ENCODE data around the gene EWSR1. TPM values are rescaled to one million over a fixed set of nuclear protein-coding genes. Genes with fewer than 3 reads are reported as not detected.

The EWSR1 gene
- total and polyA plus RNA-seq, 2 experiments from 2014 or later = 391 to 427 TPM

GRCh38 chr22:29309332-29310064, 41.4 kb downstream of the EWSR1 start:
- Histone ChIP-seq H3F3A (replicated peaks; ENCODE audit: low read depth) (peaks cover 27% of the 10 kb centered on the region), H3K4me1 (ENCODE audit: insufficient read depth) (peaks cover 14% of the 10 kb centered on the region; the same call in 1 of the 2 replicates), H3K27ac (ENCODE audit: low read depth) (no peak overlapping the region), H3K4me2 (no peak overlapping the region), H3K27me3 (ENCODE audit: insufficient read depth) (peaks cover 20% of the 10 kb centered on the region), H2AFZ (no peak overlapping the region), H3K4me3 (no peak overlapping the region), H3K36me3 (ENCODE audit: insufficient read depth) (no peaks in the 10 kb centered on the region), H3K9me2 (ENCODE audit: insufficient read depth) (no peaks in the 10 kb centered on the region), H4K20me1 (replicated peaks; ENCODE audit: insufficient read depth) (peaks cover 9% of the 10 kb centered on the region), H3K79me2 (replicated peaks; ENCODE audit: insufficient read depth) (no peaks in the 10 kb centered on the region)
- peaks cover 13% of the 10 kb centered on the region for H3K9me3 Mint-ChIP-seq
- H3K4me1 Mint-ChIP-seq = peaks cover 38% of the 10 kb centered on the region
- H3K27ac Mint-ChIP-seq = no peak overlapping the region
- ATAC-seq (no peak), DNase-seq (ENCODE audit: low spot score) (no peak)
- no peak overlapping the region for H3K4me3 Mint-ChIP-seq
- TF ChIP-seq ZNF114 (CRISPR knock-in tag; IDR thresholded peaks at IDR 0.05) (no peak), STAT1 (IDR thresholded peaks at IDR 0.05; ENCODE audit: unreplicated experiment) (no peak), EZH2phosphoT487 (IDR thresholded peaks at IDR 0.05; ENCODE audit: unreplicated experiment) (no peak), ZNF331 (CRISPR knock-in tag; IDR thresholded peaks at IDR 0.05; ENCODE audit: low read depth) (no peak), POLR2AphosphoS5 (IDR thresholded peaks at IDR 0.05; ENCODE audit: low read depth) (no peak), REST (IDR thresholded peaks at IDR 0.05; ENCODE audit: unreplicated experiment) (no peak), CREB1 (CRISPR knock-in tag; IDR thresholded peaks at IDR 0.05; ENCODE audit: low read depth) (no peak), NANOG (IDR thresholded peaks at IDR 0.05; ENCODE audit: borderline replicate concordance) (no peak), JUNB (IDR thresholded peaks at IDR 0.05; ENCODE audit: unreplicated experiment) (no peak), EZH2 (IDR thresholded peaks at IDR 0.05; ENCODE audit: low read depth, unreplicated experiment) (no peak)
- TF ChIP-seq, protein P1, sequence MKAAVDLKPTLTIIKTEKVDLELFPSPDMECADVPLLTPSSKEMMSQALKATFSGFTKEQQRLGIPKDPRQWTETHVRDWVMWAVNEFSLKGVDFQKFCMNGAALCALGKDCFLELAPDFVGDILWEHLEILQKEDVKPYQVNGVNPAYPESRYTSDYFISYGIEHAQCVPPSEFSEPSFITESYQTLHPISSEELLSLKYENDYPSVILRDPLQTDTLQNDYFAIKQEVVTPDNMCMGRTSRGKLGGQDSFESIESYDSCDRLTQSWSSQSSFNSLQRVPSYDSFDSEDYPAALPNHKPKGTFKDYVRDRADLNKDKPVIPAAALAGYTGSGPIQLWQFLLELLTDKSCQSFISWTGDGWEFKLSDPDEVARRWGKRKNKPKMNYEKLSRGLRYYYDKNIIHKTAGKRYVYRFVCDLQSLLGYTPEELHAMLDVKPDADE (IDR thresholded peaks at IDR 0.05) = no peak
- TF ChIP-seq, protein P2, sequence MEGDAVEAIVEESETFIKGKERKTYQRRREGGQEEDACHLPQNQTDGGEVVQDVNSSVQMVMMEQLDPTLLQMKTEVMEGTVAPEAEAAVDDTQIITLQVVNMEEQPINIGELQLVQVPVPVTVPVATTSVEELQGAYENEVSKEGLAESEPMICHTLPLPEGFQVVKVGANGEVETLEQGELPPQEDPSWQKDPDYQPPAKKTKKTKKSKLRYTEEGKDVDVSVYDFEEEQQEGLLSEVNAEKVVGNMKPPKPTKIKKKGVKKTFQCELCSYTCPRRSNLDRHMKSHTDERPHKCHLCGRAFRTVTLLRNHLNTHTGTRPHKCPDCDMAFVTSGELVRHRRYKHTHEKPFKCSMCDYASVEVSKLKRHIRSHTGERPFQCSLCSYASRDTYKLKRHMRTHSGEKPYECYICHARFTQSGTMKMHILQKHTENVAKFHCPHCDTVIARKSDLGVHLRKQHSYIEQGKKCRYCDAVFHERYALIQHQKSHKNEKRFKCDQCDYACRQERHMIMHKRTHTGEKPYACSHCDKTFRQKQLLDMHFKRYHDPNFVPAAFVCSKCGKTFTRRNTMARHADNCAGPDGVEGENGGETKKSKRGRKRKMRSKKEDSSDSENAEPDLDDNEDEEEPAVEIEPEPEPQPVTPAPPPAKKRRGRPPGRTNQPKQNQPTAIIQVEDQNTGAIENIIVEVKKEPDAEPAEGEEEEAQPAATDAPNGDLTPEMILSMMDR (conservative IDR thresholded peaks at IDR 0.05; ENCODE audit: low read depth in 2 of 2) = no peak
- TF ChIP-seq, protein P3, sequence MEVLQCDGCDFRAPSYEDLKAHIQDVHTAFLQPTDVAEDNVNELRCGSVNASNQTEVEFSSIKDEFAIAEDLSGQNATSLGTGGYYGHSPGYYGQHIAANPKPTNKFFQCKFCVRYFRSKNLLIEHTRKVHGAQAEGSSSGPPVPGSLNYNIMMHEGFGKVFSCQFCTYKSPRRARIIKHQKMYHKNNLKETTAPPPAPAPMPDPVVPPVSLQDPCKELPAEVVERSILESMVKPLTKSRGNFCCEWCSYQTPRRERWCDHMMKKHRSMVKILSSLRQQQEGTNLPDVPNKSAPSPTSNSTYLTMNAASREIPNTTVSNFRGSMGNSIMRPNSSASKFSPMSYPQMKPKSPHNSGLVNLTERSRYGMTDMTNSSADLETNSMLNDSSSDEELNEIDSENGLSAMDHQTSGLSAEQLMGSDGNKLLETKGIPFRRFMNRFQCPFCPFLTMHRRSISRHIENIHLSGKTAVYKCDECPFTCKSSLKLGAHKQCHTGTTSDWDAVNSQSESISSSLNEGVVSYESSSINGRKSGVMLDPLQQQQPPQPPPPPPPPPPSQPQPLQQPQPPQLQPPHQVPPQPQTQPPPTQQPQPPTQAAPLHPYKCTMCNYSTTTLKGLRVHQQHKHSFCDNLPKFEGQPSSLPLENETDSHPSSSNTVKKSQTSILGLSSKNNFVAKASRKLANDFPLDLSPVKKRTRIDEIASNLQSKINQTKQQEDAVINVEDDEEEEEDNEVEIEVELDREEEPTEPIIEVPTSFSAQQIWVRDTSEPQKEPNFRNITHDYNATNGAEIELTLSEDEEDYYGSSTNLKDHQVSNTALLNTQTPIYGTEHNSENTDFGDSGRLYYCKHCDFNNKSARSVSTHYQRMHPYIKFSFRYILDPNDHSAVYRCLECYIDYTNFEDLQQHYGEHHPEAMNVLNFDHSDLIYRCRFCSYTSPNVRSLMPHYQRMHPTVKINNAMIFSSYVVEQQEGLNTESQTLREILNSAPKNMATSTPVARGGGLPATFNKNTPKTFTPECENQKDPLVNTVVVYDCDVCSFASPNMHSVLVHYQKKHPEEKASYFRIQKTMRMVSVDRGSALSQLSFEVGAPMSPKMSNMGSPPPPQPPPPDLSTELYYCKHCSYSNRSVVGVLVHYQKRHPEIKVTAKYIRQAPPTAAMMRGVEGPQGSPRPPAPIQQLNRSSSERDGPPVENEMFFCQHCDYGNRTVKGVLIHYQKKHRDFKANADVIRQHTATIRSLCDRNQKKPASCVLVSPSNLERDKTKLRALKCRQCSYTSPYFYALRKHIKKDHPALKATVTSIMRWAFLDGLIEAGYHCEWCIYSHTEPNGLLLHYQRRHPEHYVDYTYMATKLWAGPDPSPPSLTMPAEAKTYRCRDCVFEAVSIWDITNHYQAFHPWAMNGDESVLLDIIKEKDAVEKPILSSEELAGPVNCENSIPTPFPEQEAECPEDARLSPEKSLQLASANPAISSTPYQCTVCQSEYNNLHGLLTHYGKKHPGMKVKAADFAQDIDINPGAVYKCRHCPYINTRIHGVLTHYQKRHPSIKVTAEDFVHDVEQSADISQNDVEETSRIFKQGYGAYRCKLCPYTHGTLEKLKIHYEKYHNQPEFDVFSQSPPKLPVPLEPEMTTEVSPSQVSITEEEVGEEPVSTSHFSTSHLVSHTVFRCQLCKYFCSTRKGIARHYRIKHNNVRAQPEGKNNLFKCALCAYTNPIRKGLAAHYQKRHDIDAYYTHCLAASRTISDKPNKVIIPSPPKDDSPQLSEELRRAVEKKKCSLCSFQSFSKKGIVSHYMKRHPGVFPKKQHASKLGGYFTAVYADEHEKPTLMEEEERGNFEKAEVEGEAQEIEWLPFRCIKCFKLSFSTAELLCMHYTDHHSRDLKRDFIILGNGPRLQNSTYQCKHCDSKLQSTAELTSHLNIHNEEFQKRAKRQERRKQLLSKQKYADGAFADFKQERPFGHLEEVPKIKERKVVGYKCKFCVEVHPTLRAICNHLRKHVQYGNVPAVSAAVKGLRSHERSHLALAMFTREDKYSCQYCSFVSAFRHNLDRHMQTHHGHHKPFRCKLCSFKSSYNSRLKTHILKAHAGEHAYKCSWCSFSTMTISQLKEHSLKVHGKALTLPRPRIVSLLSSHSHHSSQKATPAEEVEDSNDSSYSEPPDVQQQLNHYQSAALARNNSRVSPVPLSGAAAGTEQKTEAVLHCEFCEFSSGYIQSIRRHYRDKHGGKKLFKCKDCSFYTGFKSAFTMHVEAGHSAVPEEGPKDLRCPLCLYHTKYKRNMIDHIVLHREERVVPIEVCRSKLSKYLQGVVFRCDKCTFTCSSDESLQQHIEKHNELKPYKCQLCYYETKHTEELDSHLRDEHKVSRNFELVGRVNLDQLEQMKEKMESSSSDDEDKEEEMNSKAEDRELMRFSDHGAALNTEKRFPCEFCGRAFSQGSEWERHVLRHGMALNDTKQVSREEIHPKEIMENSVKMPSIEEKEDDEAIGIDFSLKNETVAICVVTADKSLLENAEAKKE (CRISPR knock-in tag; IDR thresholded peaks at IDR 0.05) = no peak
- H3K27me3 Mint-ChIP-seq (ENCODE audit: insufficient read depth, low read depth, poor library complexity) = peaks cover 30% of the 10 kb centered on the region
- peaks cover 5% of the 10 kb centered on the region; the same call in 1 of the 3 replicates for H3K36me3 Mint-ChIP-seq (ENCODE audit: low read depth)

All from GM23338 (cell line).